Coronary artery (tissue), 2 donors: Measurements from ENCODE around the gene OPN4.
A peak's percentile ranks its signal among the peaks of the same experiment; 100 is the strongest.

ENCODE experiments used
- DNase-seq: peaks from one replicate; pipeline ENCODE4 v3.0.0-alpha.2; 2017; ENCODE audit warnings: low spot score
- H3K27ac ChIP-seq, 2 donors: fragments of 200-600 bp; sonication (generic); one replicate each; pipeline ENCODE4 v1.5.1; 2016 to 2019
- H3K4me3 ChIP-seq: fragments of 200-600 bp; sonication (generic); 2 replicates; pipeline ENCODE4 v1.5.1; 2016; ENCODE audit warnings: mild to moderate bottlenecking, moderate library complexity
- CTCF ChIP-seq: fragments of 200-600 bp; sonication (generic); IDR thresholded peaks from one replicate; pipeline ENCODE4 v1.5.1; 2019; ENCODE audit warnings: antibody characterized with exemption

OPN4 gene

GRCh38 chr10:86706401-86706841, 52.1 kb downstream of the OPN4 start:
- DNase-seq, result no peak
- Histone ChIP-seq H3K4me3 (no peak overlapping the region), H3K27ac (no peak overlapping the region)
- TF ChIP-seq CTCF, result no peak

- DNase-seq, result no peak
- Histone ChIP-seq H3K4me3 (no peak overlapping the region), H3K27ac (no peak overlapping the region)
- TF ChIP-seq CTCF, result no peak
These were observed 52.6 kb downstream of the OPN4 start for GRCh38 chr10:86706977-86707376.

GRCh38 chr10:86707505-86707904, 53.2 kb downstream of the OPN4 start:
- no peak for TF ChIP-seq CTCF
- DNase-seq, result no peak
- H3K4me3 ChIP-seq, result no peak overlapping the region
- H3K27ac ChIP-seq, result peak overlapping the region in 1 of 2 donors; percentile 49

- H3K4me3 ChIP-seq, result no peak overlapping the region
- H3K27ac ChIP-seq, result peak overlapping the region in 1 of 2 donors; percentile 24
- DNase-seq, result peak; percentile 72
- TF ChIP-seq CTCF, result no peak
These were observed 53.9 kb downstream of the OPN4 start for GRCh38 chr10:86708068-86708782.

- Histone ChIP-seq H3K4me3 (no peak overlapping the region), H3K27ac (peak overlapping the region in 1 of 2 donors; percentile 24)
- DNase-seq, result no peak
- TF ChIP-seq CTCF, result no peak
These were observed 54.5 kb downstream of the OPN4 start for GRCh38 chr10:86708783-86709380.

GRCh38 chr10:86709396-86710185, 55.2 kb downstream of the OPN4 start:
- peak; percentile 70 for DNase-seq
- H3K4me3 ChIP-seq, result no peak overlapping the region
- no peak overlapping the region for H3K27ac ChIP-seq
- no peak for TF ChIP-seq CTCF
